GM23338 (cell line): Measurements from ENCODE around the gene TXNDC17.

ENCODE experiments used
- CTCF ChIP-seq, 2 experiments: fragments of 200-600 bp in 1 of 2; sonication (generic) in 1 of 2; conservative IDR thresholded peaks; 2 replicates each; pipeline versions ENCODE4 v1.5.1 to v1.6.1; 2016 to 2017; ENCODE audit warnings: antibody characterized with exemption in 2 of 2, low read depth in 2 of 2, mild to moderate bottlenecking in 2 of 2, moderate library complexity in 1 of 2
- EZH2 ChIP-seq: fragments of 200-600 bp; sonication (generic); IDR thresholded peaks from one replicate; pipeline ENCODE4 v1.8.0; 2017; ENCODE audit warnings: antibody characterized with exemption, mild to moderate bottlenecking, low read depth; ENCODE audit not compliant: unreplicated experiment
- EZH2phosphoT487 ChIP-seq: fragments of 200-600 bp; sonication (generic); IDR thresholded peaks from one replicate; pipeline ENCODE4 v1.8.1; 2018; ENCODE audit warnings: antibody characterized with exemption; ENCODE audit not compliant: unreplicated experiment
- POLR2AphosphoS5 ChIP-seq: IDR thresholded peaks from 2 replicates; pipeline ENCODE4 v1.6.1; 2016; ENCODE audit warnings: antibody characterized with exemption, low read depth

DNA sequence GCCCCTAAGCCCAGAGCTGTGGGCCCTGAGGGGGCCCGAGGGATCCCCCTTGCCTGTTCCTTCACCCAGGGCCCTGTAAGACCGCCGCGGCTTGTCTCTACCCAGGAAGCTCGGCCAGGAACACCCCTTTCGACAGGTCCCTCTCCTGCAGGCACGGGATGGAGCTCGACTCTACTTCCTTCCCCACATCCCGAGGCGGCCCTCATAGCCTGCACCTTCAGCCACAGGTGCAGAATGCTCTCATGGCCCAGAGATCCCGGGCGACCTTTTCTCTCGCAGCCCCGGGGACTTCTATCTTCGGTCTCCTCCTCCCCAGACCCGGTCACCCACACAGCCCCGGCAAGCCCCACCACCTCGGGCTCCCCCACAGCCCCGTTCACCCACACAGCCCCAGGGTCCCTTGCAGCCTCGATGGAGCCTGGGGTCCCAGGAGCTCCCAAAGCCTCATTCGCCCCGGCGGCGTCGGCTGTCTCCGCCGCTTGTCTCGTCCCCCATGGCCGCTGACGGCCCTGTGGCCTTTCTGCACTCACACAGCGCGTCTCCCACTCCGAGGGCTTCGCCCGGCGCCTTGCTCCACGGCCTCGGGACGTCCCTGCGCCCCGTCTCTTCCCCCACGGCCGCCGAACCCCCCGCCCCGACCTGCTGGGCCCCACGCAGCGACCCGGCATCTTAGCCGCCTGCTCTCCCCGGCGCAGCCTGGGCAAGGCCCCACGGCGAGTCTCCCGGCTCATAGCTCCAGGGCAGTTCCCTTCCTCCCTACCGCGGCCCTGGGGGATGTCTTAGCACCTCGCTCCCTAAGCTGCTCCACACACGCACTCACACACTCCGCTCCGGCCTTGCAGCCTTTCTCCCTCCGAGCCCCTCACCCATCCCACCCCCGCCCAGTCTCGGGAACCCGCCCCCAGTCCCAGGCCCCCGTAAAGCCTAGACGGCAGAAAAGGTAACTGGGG is 999 bp upstream of the TXNDC17 start:
- TF ChIP-seq CTCF (conservative IDR thresholded peaks at IDR 0.05; ENCODE audit: low read depth in 2 of 2): no peak
- TF ChIP-seq EZH2: no peak
- TF ChIP-seq EZH2phosphoT487: no peak
- TF ChIP-seq POLR2AphosphoS5: no peak
